ENCODE data around the gene HOXC9.

Gene HOXC9

DNA sequence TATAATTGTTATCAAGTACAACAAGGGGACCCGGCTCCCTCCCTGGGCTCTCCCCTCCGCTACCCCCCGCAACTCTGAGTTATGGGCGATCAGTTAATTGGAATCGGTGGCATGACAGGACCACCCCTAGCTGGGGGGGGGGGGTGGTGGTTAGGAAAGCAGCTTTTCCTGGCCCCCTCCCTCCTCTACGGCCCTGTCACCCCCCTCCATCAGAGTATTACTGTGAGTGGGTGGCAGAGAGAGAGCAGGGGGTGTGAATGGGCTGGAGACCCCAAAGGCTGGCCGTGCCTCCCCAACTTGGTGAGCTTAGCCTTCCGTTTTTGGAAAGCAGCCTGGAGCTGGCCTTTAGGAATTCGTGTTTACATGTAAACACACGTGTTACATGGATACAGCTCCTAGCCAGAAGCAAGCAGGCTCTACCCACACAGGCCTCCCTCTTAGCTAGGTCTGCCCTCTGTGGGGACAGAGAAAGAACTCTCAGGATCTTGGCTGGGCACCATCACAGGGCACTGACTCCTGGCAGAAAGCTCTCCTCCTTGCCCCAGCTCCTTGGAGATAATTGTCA is 52.6 kb downstream of the HOXC9 start:
- Histone ChIP-seq H3K36me3 (ENCODE audit: insufficient read depth, low read length) (no peaks in the 10 kb centered on the region), H3K9me3 (ENCODE audit: low read length) (no peaks in the 10 kb centered on the region), H3K27me3 (ENCODE audit: insufficient read depth, low read length) (peaks cover 97% of the 10 kb centered on the region), H3K4me1 (ENCODE audit: insufficient read depth, low read length) (peaks cover 2% of the 10 kb centered on the region), H3K4me3 (ENCODE audit: low read length) (no peak overlapping the region), H2AFZ (ENCODE audit: low read depth, low read length) (no peak overlapping the region)

Measured in neuron (in vitro differentiated cells).